Muscle layer of colon (tissue), 2 donors: ENCODE results near the gene OR2H2.

Experiments used
- H3K27ac ChIP-seq: one replicate; pipeline ENCODE4 v1.7.0; 2013; ENCODE audit warnings: low read depth, mild to moderate bottlenecking, low read length, moderate library complexity
- H3K27me3 ChIP-seq, 2 donors: one replicate each; pipeline ENCODE4 v1.7.0; 2013; ENCODE audit warnings: low read length in 2 of 2, mild to moderate bottlenecking in 2 of 2; ENCODE audit not compliant: insufficient read depth in 2 of 2, control insufficient read depth in 1 of 2
- H3K36me3 ChIP-seq: one replicate; pipeline ENCODE4 v1.7.0; 2013; ENCODE audit warnings: mild to moderate bottlenecking, low read length; ENCODE audit not compliant: insufficient read depth
- H3K4me1 ChIP-seq: one replicate; pipeline ENCODE4 v1.7.0; 2013; ENCODE audit warnings: mild to moderate bottlenecking, low read length; ENCODE audit not compliant: insufficient read depth
- H3K4me3 ChIP-seq, 2 donors: one replicate each; pipeline ENCODE4 v1.7.0; 2013; ENCODE audit warnings: low read length in 2 of 2, low read depth in 1 of 2, mild to moderate bottlenecking in 1 of 2, moderate library complexity in 1 of 2
- H3K9ac ChIP-seq: one replicate; pipeline ENCODE4 v1.7.0; 2013; ENCODE audit warnings: low read length
- H3K9me3 ChIP-seq: one replicate; pipeline ENCODE4 v1.7.0; 2013; ENCODE audit warnings: mild to moderate bottlenecking, low read length
- donor health status: abdominal sarcoma.
- donor health status: Adenocarcinoma of cecum.

OR2H2 gene

GRCh38 chr6:29593199-29593855 is 8.4 kb downstream of the OR2H2 start:
- no peaks in the 10 kb centered on the region for H3K9me3 ChIP-seq
- no peak overlapping the region for H3K4me3 ChIP-seq
- no peak overlapping the region for H3K9ac ChIP-seq
- no peaks in the 10 kb centered on the region for H3K4me1 ChIP-seq
- no peak overlapping the region for H3K27ac ChIP-seq
- H3K36me3 ChIP-seq: no peaks in the 10 kb centered on the region
- H3K27me3 ChIP-seq: no peaks in the 10 kb centered on the region

GRCh38 chr6:29596381-29596900 is 11.5 kb downstream of the OR2H2 start:
- Histone ChIP-seq H3K9ac (no peak overlapping the region), H3K9me3 (no peaks in the 10 kb centered on the region), H3K4me3 (no peak overlapping the region), H3K4me1 (no peaks in the 10 kb centered on the region), H3K27me3 (no peaks in the 10 kb centered on the region), H3K27ac (no peak overlapping the region), H3K36me3 (no peaks in the 10 kb centered on the region)

- no peak overlapping the region for H3K4me3 ChIP-seq
- H3K27ac ChIP-seq: no peak overlapping the region
- H3K9me3 ChIP-seq: no peaks in the 10 kb centered on the region
- H3K36me3 ChIP-seq: peaks cover 3% of the 10 kb centered on the region
- no peaks in the 10 kb centered on the region for H3K27me3 ChIP-seq
- H3K9ac ChIP-seq: no peak overlapping the region
- no peaks in the 10 kb centered on the region for H3K4me1 ChIP-seq
These were observed 12.3 kb downstream of the OR2H2 start for GRCh38 chr6:29597184-29597583.

GRCh38 chr6:29598172-29598747 is 13.3 kb downstream of the OR2H2 start:
- Histone ChIP-seq H3K9ac (no peak overlapping the region), H3K9me3 (no peaks in the 10 kb centered on the region), H3K4me1 (no peaks in the 10 kb centered on the region), H3K36me3 (peaks cover 13% of the 10 kb centered on the region), H3K27ac (no peak overlapping the region), H3K4me3 (no peak overlapping the region), H3K27me3 (no peaks in the 10 kb centered on the region)

- no peaks in the 10 kb centered on the region for H3K9me3 ChIP-seq
- H3K9ac ChIP-seq: no peak overlapping the region
- peaks cover 52% of the 10 kb centered on the region for H3K36me3 ChIP-seq
- H3K27ac ChIP-seq: no peak overlapping the region
- no peaks in the 10 kb centered on the region for H3K4me1 ChIP-seq
- H3K4me3 ChIP-seq: no peak overlapping the region
- no peaks in the 10 kb centered on the region for H3K27me3 ChIP-seq
These were observed 17.8 kb downstream of the OR2H2 start for GRCh38 chr6:29602564-29603361.

GRCh38 chr6:29603456-29603855 is 18.5 kb downstream of the OR2H2 start:
- Histone ChIP-seq H3K27me3 (no peaks in the 10 kb centered on the region), H3K27ac (no peak overlapping the region), H3K9ac (no peak overlapping the region), H3K9me3 (no peaks in the 10 kb centered on the region), H3K4me3 (no peak overlapping the region), H3K4me1 (no peaks in the 10 kb centered on the region), H3K36me3 (peaks cover 59% of the 10 kb centered on the region)

- no peak overlapping the region for H3K27ac ChIP-seq
- H3K9me3 ChIP-seq: no peaks in the 10 kb centered on the region
- no peak overlapping the region for H3K9ac ChIP-seq
- H3K27me3 ChIP-seq: no peaks in the 10 kb centered on the region
- peaks cover 64% of the 10 kb centered on the region for H3K36me3 ChIP-seq
- H3K4me1 ChIP-seq: no peaks in the 10 kb centered on the region
- no peak overlapping the region for H3K4me3 ChIP-seq
These were observed 19.0 kb downstream of the OR2H2 start for GRCh38 chr6:29603930-29604329.

- no peak overlapping the region for H3K27ac ChIP-seq
These were observed 23.2 kb downstream of the OR2H2 start for GRCh38 chr6:29608131-29608530.

GRCh38 chr6:29610540-29610939 is 25.6 kb downstream of the OR2H2 start:
- no peaks in the 10 kb centered on the region for H3K4me1 ChIP-seq
- no peaks in the 10 kb centered on the region for H3K9me3 ChIP-seq
- H3K27ac ChIP-seq: no peak overlapping the region
- peaks cover 80% of the 10 kb centered on the region for H3K36me3 ChIP-seq
- H3K9ac ChIP-seq: no peak overlapping the region
- H3K4me3 ChIP-seq: no peak overlapping the region
- H3K27me3 ChIP-seq: no peaks in the 10 kb centered on the region

More at GRCh38 chr6:29608131-29608530, 23.2 kb downstream of the OR2H2 start:
- H3K9me3 ChIP-seq: no peaks in the 10 kb centered on the region
- H3K4me3 ChIP-seq: no peak overlapping the region
- H3K27me3 ChIP-seq: no peaks in the 10 kb centered on the region
- H3K4me1 ChIP-seq: no peaks in the 10 kb centered on the region
- peaks cover 84% of the 10 kb centered on the region for H3K36me3 ChIP-seq
- no peak overlapping the region for H3K9ac ChIP-seq

- Histone ChIP-seq H3K9ac (no peak overlapping the region), H3K27me3 (no peaks in the 10 kb centered on the region), H3K27ac (no peak overlapping the region), H3K9me3 (no peaks in the 10 kb centered on the region), H3K4me3 (no peak overlapping the region), H3K36me3 (peaks cover 71% of the 10 kb centered on the region), H3K4me1 (no peaks in the 10 kb centered on the region)
These were observed 26.5 kb downstream of the OR2H2 start for GRCh38 chr6:29611426-29611825.

- Histone ChIP-seq H3K36me3 (peaks cover 47% of the 10 kb centered on the region), H3K4me1 (no peaks in the 10 kb centered on the region)
These were observed 33.0 kb downstream of the OR2H2 start for GRCh38 chr6:29617782-29618554.

More at GRCh38 chr6:29617782-29618554, 33.0 kb downstream of the OR2H2 start:
- Histone ChIP-seq H3K27me3 (no peaks in the 10 kb centered on the region), H3K27ac (no peak overlapping the region), H3K4me3 (no peak overlapping the region), H3K9me3 (no peaks in the 10 kb centered on the region), H3K9ac (no peak overlapping the region)
